KMS-11 (cell line): ENCODE data around the gene NPAS2.

Experiments used
- H2AFZ ChIP-seq: fragments of 200-600 bp; sonication (generic); 2 replicates; pipeline ENCODE4 v1.6.1; 2016; ENCODE audit warnings: antibody characterized with exemption, mixed run types, low read depth
- H3K27ac ChIP-seq: fragments of 200-600 bp; sonication (generic); 2 replicates; pipeline ENCODE4 v1.6.1; 2016; ENCODE audit warnings: mild to moderate bottlenecking, mixed run types
- H3K27me3 ChIP-seq: fragments of 200-600 bp; sonication (generic); 2 replicates; pipeline ENCODE4 v1.6.1; 2017; ENCODE audit warnings: mild to moderate bottlenecking, low read depth, mixed run types, moderate library complexity; ENCODE audit not compliant: insufficient read depth
- H3K36me3 ChIP-seq: fragments of 200-600 bp; sonication (generic); 2 replicates; pipeline ENCODE4 v1.6.1; 2017; ENCODE audit warnings: mild to moderate bottlenecking, mixed run types; ENCODE audit not compliant: insufficient read depth
- H3K4me1 ChIP-seq: fragments of 200-600 bp; sonication (generic); 2 replicates; pipeline ENCODE4 v1.6.1; 2016; ENCODE audit warnings: mild to moderate bottlenecking, low read depth, mixed run types; ENCODE audit not compliant: poor library complexity, severe bottlenecking
- H3K4me2 ChIP-seq: fragments of 200-600 bp; sonication (generic); 2 replicates; pipeline ENCODE4 v1.7.0; 2016; ENCODE audit warnings: mild to moderate bottlenecking, mixed run types
- H3K4me3 ChIP-seq: fragments of 200-600 bp; sonication (generic); IDR thresholded peaks from 2 replicates; pipeline ENCODE4 v1.6.1; 2017; ENCODE audit warnings: low read depth, low read length, mixed read lengths; ENCODE audit not compliant: insufficient read depth
- H3K79me2 ChIP-seq: fragments of 200-600 bp; sonication (generic); 2 replicates; pipeline ENCODE4 v1.6.1; 2016; ENCODE audit warnings: low read depth, mixed run types; ENCODE audit not compliant: insufficient read depth
- H3K9ac ChIP-seq: fragments of 200-600 bp; sonication (generic); 2 replicates; pipeline ENCODE4 v1.6.1; 2016; ENCODE audit warnings: mild to moderate bottlenecking, mixed run types
- H4K20me1 ChIP-seq: fragments of 200-600 bp; sonication (generic); 2 replicates; pipeline ENCODE4 v1.6.1; 2016; ENCODE audit warnings: mild to moderate bottlenecking, mixed run types; ENCODE audit not compliant: insufficient read depth
- CTCF ChIP-seq: fragments of 200-600 bp; sonication (generic); conservative IDR thresholded peaks from 2 replicates; pipeline ENCODE4 v1.6.1; 2017; ENCODE audit warnings: low read depth, mild to moderate bottlenecking, antibody characterized with exemption, low read length, moderate library complexity, mixed read lengths

The NPAS2 gene

GRCh38 chr2:101030866-101031554 is 211.1 kb downstream of the NPAS2 start:
- Histone ChIP-seq H3K4me3 (no peak overlapping the region), H4K20me1 (no peaks in the 10 kb centered on the region), H3K4me2 (no peak overlapping the region), H2AFZ (no peak overlapping the region), H3K36me3 (no peaks in the 10 kb centered on the region), H3K27me3 (no peaks in the 10 kb centered on the region), H3K79me2 (no peaks in the 10 kb centered on the region), H3K27ac (no peak overlapping the region), H3K9ac (no peak overlapping the region), H3K4me1 (no peaks in the 10 kb centered on the region)
- TF ChIP-seq CTCF = no peak

- Histone ChIP-seq H3K27ac (no peak overlapping the region), H3K36me3 (no peaks in the 10 kb centered on the region), H3K4me3 (no peak overlapping the region), H4K20me1 (no peaks in the 10 kb centered on the region), H3K4me2 (no peak overlapping the region), H2AFZ (no peak overlapping the region), H3K9ac (no peak overlapping the region), H3K4me1 (no peaks in the 10 kb centered on the region), H3K79me2 (no peaks in the 10 kb centered on the region), H3K27me3 (no peaks in the 10 kb centered on the region)
- no peak for TF ChIP-seq CTCF
Observed at GRCh38 chr2:101032084-101032776, 212.3 kb downstream of the NPAS2 start.

- Histone ChIP-seq H3K4me3 (no peak overlapping the region), H4K20me1 (no peaks in the 10 kb centered on the region), H3K4me1 (no peaks in the 10 kb centered on the region), H3K9ac (no peak overlapping the region), H3K79me2 (no peaks in the 10 kb centered on the region), H3K27ac (no peak overlapping the region), H3K27me3 (no peaks in the 10 kb centered on the region), H3K36me3 (no peaks in the 10 kb centered on the region), H2AFZ (no peak overlapping the region), H3K4me2 (no peak overlapping the region)
- peak; percentile 49 for TF ChIP-seq CTCF
Observed at GRCh38 chr2:101036562-101036961, 216.6 kb downstream of the NPAS2 start.

GRCh38 chr2:101037161-101037755 is 217.3 kb downstream of the NPAS2 start:
- Histone ChIP-seq H3K27ac (no peak overlapping the region), H3K4me2 (no peak overlapping the region), H3K9ac (no peak overlapping the region), H4K20me1 (no peaks in the 10 kb centered on the region), H2AFZ (no peak overlapping the region), H3K4me3 (no peak overlapping the region), H3K27me3 (no peaks in the 10 kb centered on the region), H3K36me3 (no peaks in the 10 kb centered on the region), H3K79me2 (no peaks in the 10 kb centered on the region), H3K4me1 (no peaks in the 10 kb centered on the region)
- no peak for TF ChIP-seq CTCF
